Measurements from ENCODE around the gene CD82. TPM values are rescaled to one million over a fixed set of nuclear protein-coding genes. Genes with fewer than 3 reads are reported as not detected.

The CD82 gene
- 118 to 209 TPM (median 204 TPM) in 3 replicates for polyA plus RNA-seq
- polyA plus RNA-seq (2011; ENCODE audit: low read depth) = 32.3 TPM
- 54.2 and 96.1 TPM in 2 replicates for polyA plus RNA-seq (2011; cell fraction: cytosol; rRNA removed)
- 291 and 302 TPM in 2 replicates for polyA plus RNA-seq (2011; cell fraction: nucleus; rRNA removed)
- polyA plus RNA-seq (2012; ENCODE audit: low replicate concordance) = 102 and 180 TPM in 2 replicates
- 136 to 381 TPM (median 165 TPM) in 3 replicates for polyA minus RNA-seq
- polyA minus RNA-seq (2011; cell fraction: cytosol; rRNA and poly(A)+ RNA removed) = 148 TPM
- polyA minus RNA-seq (2011; cell fraction: nucleus; rRNA and poly(A)+ RNA removed) = 171 and 244 TPM in 2 replicates

GRCh38 chr11:44565211-44565952, at the start of gene CD82:
Gene CD82, plus strand, starts transcription at chr11:44565663. Its CDS starts 29,000 bp downstream, at chr11:44594663.
- dilution Hi-C loops (cut with MboI; ENCODE audit: extremely low pct_ligation_motif_present, low sequenced_read_pairs) = no loop called here
- H3K9ac ChIP-seq (ENCODE audit: control insufficient read depth, extremely low read depth, insufficient read depth, low read length) = peak within 1 kb of the TSS; percentile 94
- TF ChIP-seq EZH2 (IDR thresholded peaks at IDR 0.05; ENCODE audit: low read length) (no peak), CTCF (optimal IDR thresholded peaks at IDR 0.05 in 1 of 3, IDR thresholded peaks at IDR 0.05 in 1 of 3, conservative IDR thresholded peaks at IDR 0.05 in 1 of 3; ENCODE audit: extremely low read depth in 1 of 3, insufficient read depth in 2 of 3, low read length in 3 of 3) (peak in 2 of 3 experiments; percentile 37 to 39)
- H3K9me3 ChIP-seq (ENCODE audit: control insufficient read depth, low read depth, low read length) = no peaks in the 10 kb centered on the region
- DNase-seq (ENCODE audit: low read depth, low spot score) (peak; percentile 79), FAIRE-seq (no peak)
- peak within 1 kb of the TSS; percentile 82 to 93 (median 90) for H3K4me3 ChIP-seq (ENCODE audit: control insufficient read depth in 2 of 3, extremely low read depth in 1 of 3, insufficient read depth in 2 of 3, low read depth in 1 of 3, low read length in 3 of 3)
- no peaks in the 10 kb centered on the region for H3K27me3 ChIP-seq (ENCODE audit: control insufficient read depth, extremely low read depth, insufficient read depth, low read length)
- peaks cover 2 to 6% of the 10 kb centered on the region in 2 experiments for H3K36me3 ChIP-seq (ENCODE audit: control insufficient read depth in 2 of 2, extremely low read depth in 1 of 2, insufficient read depth in 2 of 2, low read length in 2 of 2)
- peak within 1 kb of the TSS; percentile 99 for H3K27ac ChIP-seq (ENCODE audit: control insufficient read depth, insufficient read depth, low read length)
- H3K79me2 ChIP-seq (ENCODE audit: control insufficient read depth, insufficient read depth, low read length) = peaks cover 42% of the 10 kb centered on the region
- peaks cover 4% of the 10 kb centered on the region for H3K9me1 ChIP-seq (ENCODE audit: control insufficient read depth, extremely low read depth, insufficient read depth, low read length)
- peak within 1 kb of the TSS; percentile 42 for H2AFZ ChIP-seq (ENCODE audit: control insufficient read depth, low read length)
- no peaks in the 10 kb centered on the region for H4K20me1 ChIP-seq (ENCODE audit: control insufficient read depth, extremely low read depth, insufficient read depth, low read length)
- peak within 1 kb of the TSS; percentile 97 for H3K4me2 ChIP-seq (ENCODE audit: control insufficient read depth, extremely low read depth, insufficient read depth, low read depth, low read length)
- peaks cover 84% of the 10 kb centered on the region for H3K4me1 ChIP-seq (ENCODE audit: control insufficient read depth, extremely low read depth, insufficient read depth, low read length)

- H3K9me1 ChIP-seq (ENCODE audit: control insufficient read depth, extremely low read depth, insufficient read depth, low read length) = no peaks in the 10 kb centered on the region
- no peaks in the 10 kb centered on the region for H3K79me2 ChIP-seq (ENCODE audit: control insufficient read depth, insufficient read depth, low read length)
- H3K4me2 ChIP-seq (ENCODE audit: control insufficient read depth, extremely low read depth, insufficient read depth, low read depth, low read length) = no peak overlapping the region
- TF ChIP-seq EZH2 (IDR thresholded peaks at IDR 0.05; ENCODE audit: low read length) = no peak
- TF ChIP-seq CTCF (optimal IDR thresholded peaks at IDR 0.05 in 1 of 3, IDR thresholded peaks at IDR 0.05 in 1 of 3, conservative IDR thresholded peaks at IDR 0.05 in 1 of 3; ENCODE audit: extremely low read depth in 1 of 3, insufficient read depth in 2 of 3, low read length in 3 of 3) = no peak
- H3K9me3 ChIP-seq (ENCODE audit: control insufficient read depth, low read depth, low read length) = no peaks in the 10 kb centered on the region
- H4K20me1 ChIP-seq (ENCODE audit: control insufficient read depth, extremely low read depth, insufficient read depth, low read length) = no peaks in the 10 kb centered on the region
- dilution Hi-C loops (cut with MboI; ENCODE audit: extremely low pct_ligation_motif_present, low sequenced_read_pairs) = no loop called here
- DNase-seq (ENCODE audit: low read depth, low spot score) = no peak
- H3K27me3 ChIP-seq (ENCODE audit: control insufficient read depth, extremely low read depth, insufficient read depth, low read length) = peaks cover 33% of the 10 kb centered on the region
- no peak overlapping the region for H3K9ac ChIP-seq (ENCODE audit: control insufficient read depth, extremely low read depth, insufficient read depth, low read length)
- no peak overlapping the region for H3K4me3 ChIP-seq (ENCODE audit: control insufficient read depth in 2 of 3, extremely low read depth in 1 of 3, insufficient read depth in 2 of 3, low read depth in 1 of 3, low read length in 3 of 3)
- FAIRE-seq = no peak
- H3K27ac ChIP-seq (ENCODE audit: control insufficient read depth, insufficient read depth, low read length) = no peak overlapping the region
- H3K36me3 ChIP-seq (ENCODE audit: control insufficient read depth in 2 of 2, extremely low read depth in 1 of 2, insufficient read depth in 2 of 2, low read length in 2 of 2) = no peaks in the 10 kb centered on the region
- no peak overlapping the region for H2AFZ ChIP-seq (ENCODE audit: control insufficient read depth, low read length)
- H3K4me1 ChIP-seq (ENCODE audit: control insufficient read depth, extremely low read depth, insufficient read depth, low read length) = no peaks in the 10 kb centered on the region
These were observed 48.6 kb upstream of the CD82 start for GRCh38 chr11:44516688-44517507.
